Upper lobe of right lung (tissue), 1 donor: Measurements from ENCODE around the gene RAP1GAP2. TPM values are rescaled to one million over a fixed set of nuclear protein-coding genes. Genes with fewer than 3 reads are reported as not detected.
"Not testable (repeated sequence)": the region's sequence is repeated elsewhere in the genome, so short reads cannot be mapped to it uniquely, and the experiment has no call there.

Experiments used
- ATAC-seq: fragments of 200-7000 bp; cut with Tn5 transposase; one replicate; pipeline ENCODE4 v1.9.1; 2020; ENCODE audit warnings: mild to moderate bottlenecking, moderate library complexity
- DNase-seq: peaks from one replicate; pipeline ENCODE4 v3.0.0-alpha.2; 2020
- H3K27ac ChIP-seq: fragments of 200-600 bp; one replicate; pipeline ENCODE4 v1.8.0; 2022
- H3K27me3 ChIP-seq: fragments of 200-600 bp; one replicate; pipeline ENCODE4 v1.8.0; 2022; ENCODE audit warnings: mild to moderate bottlenecking
- H3K36me3 ChIP-seq: fragments of 200-600 bp; one replicate; pipeline ENCODE4 v1.8.0; 2022
- H3K4me1 ChIP-seq: fragments of 200-600 bp; one replicate; pipeline ENCODE4 v1.8.0; 2022
- H3K4me3 ChIP-seq: fragments of 200-600 bp; one replicate; pipeline ENCODE4 v1.8.0; 2022; ENCODE audit warnings: mild to moderate bottlenecking
- H3K9me3 ChIP-seq: fragments of 200-600 bp; one replicate; pipeline ENCODE4 v1.8.0; 2022
- CTCF ChIP-seq: fragments of 200-600 bp; IDR thresholded peaks from one replicate; pipeline ENCODE4 v1.8.0; 2022; ENCODE audit warnings: antibody characterized with exemption
- intact Hi-C: fragments of 100-400 bp; cut with DNase I; formaldehyde crosslinking; loops from one replicate; pipeline ENCODE4 v1.11.0; 2022
- total RNA-seq: library from RNA; stranded (reverse); fragmentation: NEBNext Ultra II Directional; extraction: Animal tissue kit (Norgen Biotek cat#: 25700); gene quantifications from one replicate; pipeline ENCODE4 v1.2.1, GENCODE V29; 2021
- donor health status: DM: no; HTN: yes; CAD: no; lungs with severe emphysema.

RAP1GAP2 gene
- total RNA-seq, 1 donor from 2014 or later = 16.1 TPM

GRCh38 chr17:2983255-2983654 is 187.0 kb downstream of the RAP1GAP2 start:
- Histone ChIP-seq H3K4me1 (no peaks in the 10 kb centered on the region), H3K4me3 (no peak overlapping the region), H3K36me3 (no peaks in the 10 kb centered on the region), H3K27me3 (no peaks in the 10 kb centered on the region), H3K9me3 (no peaks in the 10 kb centered on the region), H3K27ac (peak overlapping the region; percentile 36)
- no peak for DNase-seq
- no peak for TF ChIP-seq CTCF
- intact Hi-C loops = no loop called here
- no peak for ATAC-seq

- Histone ChIP-seq H3K36me3 (no peaks in the 10 kb centered on the region), H3K4me3 (no peak overlapping the region), H3K27me3 (no peaks in the 10 kb centered on the region), H3K4me1 (no peaks in the 10 kb centered on the region), H3K9me3 (no peaks in the 10 kb centered on the region), H3K27ac (no peak overlapping the region)
- no peak for TF ChIP-seq CTCF
- intact Hi-C loops = no loop called here
- DNase-seq (peak; percentile 10), ATAC-seq (no peak)
These were observed 189.1 kb downstream of the RAP1GAP2 start for GRCh38 chr17:2985318-2985717.

- intact Hi-C loops = no loop called here
These were observed 190.7 kb downstream of the RAP1GAP2 start for GRCh38 chr17:2986925-2987324.

GRCh38 chr17:2989396-2989795 is 193.2 kb downstream of the RAP1GAP2 start:
- H3K4me1 ChIP-seq, H3K27ac ChIP-seq, intact Hi-C loops, H3K9me3 ChIP-seq, DNase-seq, ATAC-seq, H3K4me3 ChIP-seq, H3K27me3 ChIP-seq, H3K36me3 ChIP-seq: not testable (repeated sequence)

More at GRCh38 chr17:2986925-2987324, 190.7 kb downstream of the RAP1GAP2 start:
- Histone ChIP-seq H3K36me3 (no peaks in the 10 kb centered on the region), H3K27ac (no peak overlapping the region), H3K4me3 (no peak overlapping the region), H3K4me1 (no peaks in the 10 kb centered on the region), H3K9me3 (no peaks in the 10 kb centered on the region), H3K27me3 (no peaks in the 10 kb centered on the region)
- ATAC-seq = no peak
- peak; percentile 2 for DNase-seq
- no peak for TF ChIP-seq CTCF

GRCh38 chr17:2989855-2990254 is 193.6 kb downstream of the RAP1GAP2 start:
- no peaks in the 10 kb centered on the region for H3K27me3 ChIP-seq
- TF ChIP-seq CTCF = no peak
- no peak overlapping the region for H3K4me3 ChIP-seq
- ATAC-seq (no peak), DNase-seq (no peak)
- intact Hi-C loops = no loop called here
- H3K4me1 ChIP-seq = no peaks in the 10 kb centered on the region
- no peaks in the 10 kb centered on the region for H3K36me3 ChIP-seq
- no peaks in the 10 kb centered on the region for H3K9me3 ChIP-seq
- H3K27ac ChIP-seq = no peak overlapping the region

- intact Hi-C loops = no loop called here
- peak; percentile 87 for ATAC-seq
- Histone ChIP-seq H3K27ac (no peak overlapping the region), H3K9me3 (no peaks in the 10 kb centered on the region), H3K4me3 (no peak overlapping the region), H3K4me1 (no peaks in the 10 kb centered on the region), H3K36me3 (no peaks in the 10 kb centered on the region), H3K27me3 (no peaks in the 10 kb centered on the region)
- peak; percentile 46 for DNase-seq
- no peak for TF ChIP-seq CTCF
These were observed 194.2 kb downstream of the RAP1GAP2 start for GRCh38 chr17:2990396-2990795.

- intact Hi-C loops, H3K36me3 ChIP-seq, ATAC-seq, H3K27ac ChIP-seq, H3K9me3 ChIP-seq, H3K27me3 ChIP-seq, H3K4me1 ChIP-seq, H3K4me3 ChIP-seq: not testable (repeated sequence)
- peak; percentile 21 for DNase-seq
These were observed 195.3 kb downstream of the RAP1GAP2 start for GRCh38 chr17:2991396-2992180.
